Adrenal gland (tissue), 5 donors: ENCODE data around the gene RPH3AL.

Experiments used
- CTCF ChIP-seq, 6 experiments: fragments of 450-650 bp in 4 of 6; fragments of 200-600 bp in 2 of 6; sonication (generic) in 1 of 6; IDR thresholded peaks; 1 replicate in 5 of 6; 2 replicates in 1 of 6; pipeline versions ENCODE4 v1.5.1 to v1.8.0; 2016 to 2021; ENCODE audit warnings: antibody characterized with exemption in 6 of 6, mild to moderate bottlenecking in 2 of 6, moderate library complexity in 1 of 6
- POLR2A ChIP-seq, 2 donors: fragments of 450-650 bp; IDR thresholded peaks; one replicate each; pipeline ENCODE4 v1.6.1; 2017; ENCODE audit warnings: antibody characterized with exemption in 2 of 2, mild to moderate bottlenecking in 2 of 2, moderate library complexity in 1 of 2
- donor health status: DM: no; HTN: no; CAD: no.

- TF ChIP-seq CTCF (IDR thresholded peaks at IDR 0.05), result no peak
- no peak for TF ChIP-seq POLR2A (IDR thresholded peaks at IDR 0.05)
Measured at GRCh38 chr17:343875-344752, 8.5 kb downstream of the RPH3AL start.
